Mononuclear cell (primary cell): Measurements from ENCODE around the gene SLX4IP. TPM values are rescaled to one million over a fixed set of nuclear protein-coding genes. Genes with fewer than 3 reads are reported as not detected.

Experiments
- H3K27me3 ChIP-seq: 2 replicates; pipeline ENCODE4 v1.6.0; 2011; ENCODE audit warnings: low read length, control low read depth; ENCODE audit not compliant: insufficient read depth
- H3K4me1 ChIP-seq: 2 replicates; pipeline ENCODE4 v1.5.1; 2011; ENCODE audit warnings: mild to moderate bottlenecking, low read length, control low read depth; ENCODE audit not compliant: insufficient read depth
- H3K4me3 ChIP-seq: 2 replicates; pipeline ENCODE4 v1.5.1; 2011; ENCODE audit warnings: mild to moderate bottlenecking, low read length, moderate library complexity
- H3K9me3 ChIP-seq: 2 replicates; pipeline ENCODE4 v1.5.1; 2011; ENCODE audit warnings: low read depth, mild to moderate bottlenecking, control low read depth, low read length
- total RNA-seq: library from RNA; depleted of rRNA; stranded (reverse); fragments of >200 nt; gene quantifications from one replicate; pipeline ENCODE4 v1.2.3, GENCODE V29; 2012

SLX4IP gene
- total RNA-seq, 1 donor, result 1.2 TPM

- Histone ChIP-seq H3K4me3 (peak overlapping the region; percentile 60), H3K4me1 (peaks cover 47% of the 10 kb centered on the region), H3K9me3 (no peaks in the 10 kb centered on the region), H3K27me3 (peaks cover 23% of the 10 kb centered on the region)
These were observed 237.0 kb downstream of the SLX4IP start for GRCh38 chr20:10671919-10672623.

GRCh38 chr20:10672624-10673127, 237.6 kb downstream of the SLX4IP start:
- peaks cover 47% of the 10 kb centered on the region for H3K4me1 ChIP-seq
- peaks cover 25% of the 10 kb centered on the region for H3K27me3 ChIP-seq
- H3K4me3 ChIP-seq, result peak overlapping the region; percentile 60
- no peaks in the 10 kb centered on the region for H3K9me3 ChIP-seq

DNA sequence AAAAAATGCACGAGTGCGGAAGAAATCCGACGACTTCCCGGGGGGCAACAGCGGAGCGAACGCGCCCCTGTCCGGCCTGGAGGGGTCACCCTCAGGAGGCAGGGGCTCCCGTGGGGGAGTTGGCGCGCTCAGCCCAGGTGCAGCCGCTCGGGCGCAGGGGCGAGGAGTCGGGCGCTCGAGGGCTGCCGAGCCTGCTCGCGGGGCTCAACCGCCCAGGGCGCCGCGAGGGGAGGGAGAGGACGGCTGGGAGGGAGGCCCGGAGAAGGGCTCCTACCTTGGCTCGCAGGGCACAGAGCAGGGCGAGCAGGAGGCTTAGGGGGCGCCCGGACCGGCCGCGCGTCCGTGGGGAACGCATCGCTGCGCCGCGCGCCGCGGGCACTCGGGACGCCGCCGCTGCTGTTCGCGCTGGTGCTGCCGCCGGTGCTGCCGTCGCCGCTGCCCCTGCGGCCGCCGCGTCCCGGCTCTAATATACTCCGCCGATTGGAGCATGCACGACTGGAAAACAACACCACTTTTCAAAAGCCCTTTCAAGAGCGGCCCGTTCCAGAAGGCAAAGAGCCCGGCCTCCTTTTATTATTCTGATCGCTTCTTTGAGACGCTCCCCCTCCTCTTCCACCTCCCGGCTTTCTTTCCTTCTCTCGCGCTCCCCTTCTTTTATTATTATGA, 238.2 kb downstream of the SLX4IP start:
- H3K4me3 ChIP-seq, result peak overlapping the region; percentile 60
- H3K9me3 ChIP-seq, result no peaks in the 10 kb centered on the region
- peaks cover 47% of the 10 kb centered on the region for H3K4me1 ChIP-seq
- H3K27me3 ChIP-seq, result peaks cover 25% of the 10 kb centered on the region

GRCh38 chr20:10673842-10674683, 239.0 kb downstream of the SLX4IP start, which contains the start of gene JAG1:
JAG1 (minus strand) TSS chr20:10673999; CDS start chr20:10673530, 469 bp downstream.
- H3K9me3 ChIP-seq, result no peaks in the 10 kb centered on the region
- peaks cover 24% of the 10 kb centered on the region for H3K27me3 ChIP-seq

GRCh38 chr20:10674684-10675449, 239.8 kb downstream of the SLX4IP start:
- peaks cover 22% of the 10 kb centered on the region for H3K27me3 ChIP-seq
- peaks cover 47% of the 10 kb centered on the region for H3K4me1 ChIP-seq
- peak overlapping the region; percentile 60 for H3K4me3 ChIP-seq
- H3K9me3 ChIP-seq, result no peaks in the 10 kb centered on the region

More at GRCh38 chr20:10673842-10674683, 239.0 kb downstream of the SLX4IP start, which contains the start of gene JAG1:
- Histone ChIP-seq H3K4me3 (peak within 1 kb of the TSS; percentile 60), H3K4me1 (peaks cover 47% of the 10 kb centered on the region)

DNA sequence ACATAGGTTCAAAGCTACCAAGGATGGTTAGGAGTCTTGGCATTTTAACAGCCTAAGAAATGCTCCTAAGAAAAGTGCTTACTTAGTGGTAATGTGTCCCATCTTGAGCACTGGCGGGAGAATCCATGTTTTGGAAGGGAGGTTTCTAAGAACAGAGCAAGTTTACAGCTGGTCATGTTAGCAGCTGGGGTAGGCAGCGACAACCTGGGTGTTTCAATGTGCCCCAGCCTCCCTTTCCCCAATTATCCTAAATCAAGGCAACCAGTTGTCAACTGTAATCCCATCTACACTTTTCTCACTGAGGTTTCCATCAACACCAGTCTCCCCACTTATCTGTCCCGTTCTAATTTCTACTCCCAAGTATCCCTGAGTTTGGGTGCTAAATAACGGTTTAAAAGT, 240.3 kb downstream of the SLX4IP start:
- peaks cover 22% of the 10 kb centered on the region for H3K27me3 ChIP-seq
- H3K4me3 ChIP-seq, result no peak overlapping the region
- H3K9me3 ChIP-seq, result no peaks in the 10 kb centered on the region
- H3K4me1 ChIP-seq, result peaks cover 47% of the 10 kb centered on the region

GRCh38 chr20:10676518-10676917, 241.4 kb downstream of the SLX4IP start:
- H3K4me1 ChIP-seq, result peaks cover 38% of the 10 kb centered on the region
- peaks cover 19% of the 10 kb centered on the region for H3K27me3 ChIP-seq
- H3K4me3 ChIP-seq, result no peak overlapping the region
- H3K9me3 ChIP-seq, result no peaks in the 10 kb centered on the region

Other genes with a start within 250 kb of the SLX4IP start
- gene SNAP25, start 216.5 kb upstream of the SLX4IP start, total RNA-seq, result not detected
- 1.3 TPM for gene MKKS, start 1.1 kb upstream of the SLX4IP start, total RNA-seq
- gene JAG1, start 238.7 kb downstream of the SLX4IP start, total RNA-seq, result 8.3 TPM